Body of pancreas (tissue), 4 donors: ENCODE measurements around the gene TIAM1. TPM values are rescaled to one million over a fixed set of nuclear protein-coding genes. Genes with fewer than 3 reads are reported as not detected.

Experiments
- ATAC-seq: fragments of 150-250 bp; one replicate; pipeline ENCODE4 v1.9.1; 2016
- DNase-seq, 4 donors: peaks; one replicate each; pipeline ENCODE4 v3.0.0-alpha.2; 2019
- H3K27ac ChIP-seq, 4 donors: fragments of 200-600 bp; sonication (generic); 1 replicate in 3 of 4; 2 replicates in 1 of 4; pipeline versions ENCODE4 v1.5.1 to v1.6.1; 2016 to 2019; ENCODE audit warnings: mild to moderate bottlenecking in 1 of 4, mixed read lengths in 1 of 4, moderate library complexity in 1 of 4
- H3K27me3 ChIP-seq, 2 donors: fragments of 200-600 bp; sonication (generic); one replicate each; pipeline ENCODE4 v1.6.0; 2016; ENCODE audit warnings: mild to moderate bottlenecking in 1 of 2
- H3K36me3 ChIP-seq, 2 donors: fragments of 200-600 bp; sonication (generic); replicated peaks in 1 of 2; 2 replicates each; pipeline ENCODE4 v1.5.1; 2016; ENCODE audit warnings: low read depth in 2 of 2; ENCODE audit not compliant: insufficient read depth in 1 of 2
- H3K4me1 ChIP-seq: fragments of 200-600 bp; sonication (generic); one replicate; pipeline ENCODE4 v1.6.0; 2016
- H3K4me3 ChIP-seq, 2 donors: fragments of 200-600 bp; sonication (generic); 1 replicate in 1 of 2; 2 replicates in 1 of 2; pipeline ENCODE4 v1.5.1; 2016 to 2019
- H3K9me3 ChIP-seq, 3 donors: fragments of 200-600 bp; sonication (generic); 1 replicate in 2 of 3; 2 replicates in 1 of 3; pipeline ENCODE4 v1.5.1; 2016
- CTCF ChIP-seq, 7 experiments: fragments of 450-650 bp in 4 of 7; fragments of 200-600 bp in 3 of 7; sonication (generic) in 3 of 7; IDR thresholded peaks; one replicate each; pipeline ENCODE4 v1.5.1; 2016 to 2019; ENCODE audit warnings: antibody characterized with exemption in 7 of 7
- POLR2A ChIP-seq, 3 donors: fragments of 450-650 bp; IDR thresholded peaks; one replicate each; pipeline ENCODE4 v1.6.1; 2016; ENCODE audit warnings: antibody characterized with exemption in 3 of 3, mild to moderate bottlenecking in 2 of 3
- WGBS, 2 donors: methylation state at CpG; one replicate each; pipeline ENCODE4 v1.1.5; 2017; 5-methylcytosine and 5-hydroxymethylcytosine counted together
- intact Hi-C: fragments of 100-400 bp; cut with DNase I; formaldehyde crosslinking; loops from one replicate; pipeline ENCODE4 v1.15.1; 2023
- total RNA-seq, 2 donors: library from RNA; depleted of rRNA; stranded (reverse); fragments of >200 nt; gene quantifications; one replicate each; pipeline ENCODE4 v1.1.0, GENCODE V29; 2016

Gene TIAM1
- total RNA-seq, 2 donors from 2014 or later: 3.6 to 8.8 TPM

- no peak overlapping the region for H3K27ac ChIP-seq
- no peaks in the 10 kb centered on the region for H3K36me3 ChIP-seq
- ATAC-seq: no peak
- no peak for DNase-seq
- H3K4me1 ChIP-seq: no peaks in the 10 kb centered on the region
- no peak overlapping the region for H3K4me3 ChIP-seq
- no peaks in the 10 kb centered on the region for H3K9me3 ChIP-seq
- TF ChIP-seq CTCF (IDR thresholded peaks at IDR 0.05) (no peak), POLR2A (IDR thresholded peaks at IDR 0.05) (no peak)
- intact Hi-C loops: loop anchor here (10.0 kb wide), 1 partner anchor 255 kb away; no protein-coding TSS in a partner anchor
- WGBS, 2 donors: 54 to 64% methylated on average over 2 of the region's 2 CpGs
- H3K27me3 ChIP-seq: no peaks in the 10 kb centered on the region
Observed at GRCh38 chr21:31330144-31330483, 13.9 kb downstream of the TIAM1 start.

- Histone ChIP-seq H3K9me3 (no peaks in the 10 kb centered on the region), H3K27ac (no peak overlapping the region), H3K4me3 (no peak overlapping the region), H3K27me3 (no peaks in the 10 kb centered on the region), H3K36me3 (no peaks in the 10 kb centered on the region), H3K4me1 (no peaks in the 10 kb centered on the region)
- 79 to 91% methylated on average over 8 to 9 of the region's 9 CpGs for WGBS, 2 donors
- intact Hi-C loops: loop anchor here (10.0 kb wide), 1 partner anchor 255 kb away; no protein-coding TSS in a partner anchor
- DNase-seq (no peak), ATAC-seq (no peak)
- no peak for TF ChIP-seq POLR2A (IDR thresholded peaks at IDR 0.05)
- no peak for TF ChIP-seq CTCF (IDR thresholded peaks at IDR 0.05)
Observed at GRCh38 chr21:31329456-31330143, 14.5 kb downstream of the TIAM1 start.

- DNase-seq (peak in 1 of 4 donors; percentile 8), ATAC-seq (no peak)
- no peaks in the 10 kb centered on the region for H3K27me3 ChIP-seq
- H3K4me3 ChIP-seq: no peak overlapping the region
- no peaks in the 10 kb centered on the region for H3K9me3 ChIP-seq
- WGBS, 2 donors: 28 to 33% methylated on average over 14 of the region's 14 CpGs
- intact Hi-C loops: no loop called here
- TF ChIP-seq POLR2A (IDR thresholded peaks at IDR 0.05): no peak
- no peaks in the 10 kb centered on the region for H3K36me3 ChIP-seq
- H3K4me1 ChIP-seq: no peaks in the 10 kb centered on the region
- no peak overlapping the region for H3K27ac ChIP-seq
Observed at GRCh38 chr21:31326522-31327242, 17.4 kb downstream of the TIAM1 start.

GRCh38 chr21:31318971-31319370, 25.1 kb downstream of the TIAM1 start:
- WGBS, 2 donors: 75 to 83% methylated on average over 2 of the region's 2 CpGs
- intact Hi-C loops: no loop called here

More at GRCh38 chr21:31318971-31319370, 25.1 kb downstream of the TIAM1 start:
- no peak for DNase-seq
- no peaks in the 10 kb centered on the region for H3K27me3 ChIP-seq
- H3K36me3 ChIP-seq: no peaks in the 10 kb centered on the region
- no peak overlapping the region for H3K4me3 ChIP-seq
- ATAC-seq: no peak
- no peak overlapping the region for H3K27ac ChIP-seq
- H3K9me3 ChIP-seq: no peaks in the 10 kb centered on the region
- TF ChIP-seq POLR2A (IDR thresholded peaks at IDR 0.05): no peak
- no peak for TF ChIP-seq CTCF (IDR thresholded peaks at IDR 0.05)
- H3K4me1 ChIP-seq: no peaks in the 10 kb centered on the region
